H9 (cell line): ENCODE results near the gene ATP8A1. TPM values are rescaled to one million over a fixed set of nuclear protein-coding genes. Genes with fewer than 3 reads are reported as not detected.

Experiments used
- DNase-seq: peaks from one replicate; pipeline ENCODE4 v3.0.0-alpha.2; 2017
- H2AFZ ChIP-seq: one replicate; pipeline ENCODE4 v1.6.1; 2013; ENCODE audit warnings: mild to moderate bottlenecking, low read length, control low read depth, moderate library complexity
- H2AK5ac ChIP-seq: 2 replicates; pipeline ENCODE4 v1.6.1; 2013; ENCODE audit warnings: low read length, control low read depth, mixed read lengths; ENCODE audit not compliant: insufficient read length
- H2BK120ac ChIP-seq: one replicate; pipeline ENCODE4 v1.6.1; 2013; ENCODE audit warnings: low read depth, mild to moderate bottlenecking, low read length, control low read depth, inconsistent platforms; ENCODE audit not compliant: poor library complexity, severe bottlenecking
- H2BK12ac ChIP-seq: 2 replicates; pipeline ENCODE4 v1.6.1; 2013; ENCODE audit warnings: low read length, control low read depth, mixed read lengths, low read depth; ENCODE audit not compliant: insufficient read length
- H2BK15ac ChIP-seq: 2 replicates; pipeline ENCODE4 v1.6.1; 2013; ENCODE audit warnings: low read depth, low read length, control low read depth
- H2BK20ac ChIP-seq: one replicate; pipeline ENCODE4 v1.6.1; 2013; ENCODE audit warnings: low read depth, mild to moderate bottlenecking, low read length, control low read depth, inconsistent platforms; ENCODE audit not compliant: poor library complexity, severe bottlenecking
- H2BK5ac ChIP-seq: 2 replicates; pipeline ENCODE4 v1.6.1; 2013; ENCODE audit warnings: low read length, control low read depth, mixed read lengths; ENCODE audit not compliant: insufficient read length
- H3K14ac ChIP-seq: 2 replicates; pipeline ENCODE4 v1.6.1; 2013; ENCODE audit warnings: low read length, control low read depth; ENCODE audit not compliant: insufficient read depth
- H3K18ac ChIP-seq: 2 replicates; pipeline ENCODE4 v1.6.1; 2013; ENCODE audit warnings: low read depth, mild to moderate bottlenecking, mixed read lengths, low read length, control low read depth; ENCODE audit not compliant: insufficient read length
- H3K23ac ChIP-seq: 2 replicates; pipeline ENCODE4 v1.6.1; 2013; ENCODE audit warnings: low read length, control low read depth, mixed read lengths, low read depth; ENCODE audit not compliant: insufficient read length
- H3K23me2 ChIP-seq: 2 replicates; pipeline ENCODE4 v1.6.1; 2013; ENCODE audit warnings: low read depth, mild to moderate bottlenecking, mixed read lengths, low read length, control low read depth; ENCODE audit not compliant: insufficient read length, poor library complexity, severe bottlenecking
- H3K27ac ChIP-seq: 2 replicates; pipeline ENCODE4 v1.5.1; 2013; ENCODE audit warnings: low read length, control low read depth, mixed read lengths, low read depth; ENCODE audit not compliant: insufficient read length
- H3K27me3 ChIP-seq: 2 replicates; pipeline ENCODE4 v1.6.1; 2013; ENCODE audit warnings: low read length, control low read depth, inconsistent platforms; ENCODE audit not compliant: insufficient read depth
- H3K4ac ChIP-seq: 2 replicates; pipeline ENCODE4 v1.6.1; 2013; ENCODE audit warnings: low read depth, mild to moderate bottlenecking, control low read depth, inconsistent platforms, low read length, moderate library complexity
- H3K4me1 ChIP-seq: 2 replicates; pipeline ENCODE4 v1.6.1; 2013; ENCODE audit warnings: low read length, control low read depth, inconsistent platforms; ENCODE audit not compliant: insufficient read depth
- H3K4me2 ChIP-seq: 2 replicates; pipeline ENCODE4 v1.6.1; 2013; ENCODE audit warnings: low read length, control low read depth, mixed read lengths; ENCODE audit not compliant: insufficient read length, insufficient read depth
- H3K56ac ChIP-seq: 2 replicates; pipeline ENCODE4 v1.6.1; 2013; ENCODE audit warnings: low read depth, mild to moderate bottlenecking, mixed read lengths, low read length, control low read depth; ENCODE audit not compliant: insufficient read length
- H3K79me1 ChIP-seq: 2 replicates; pipeline ENCODE4 v1.6.1; 2013; ENCODE audit warnings: low read depth, mild to moderate bottlenecking, moderate library complexity, low read length, control low read depth, inconsistent platforms; ENCODE audit not compliant: insufficient read depth, poor library complexity, severe bottlenecking
- H3K79me2 ChIP-seq: 2 replicates; pipeline ENCODE4 v1.6.1; 2013; ENCODE audit warnings: low read length, control low read depth, inconsistent platforms; ENCODE audit not compliant: insufficient read depth
- H3K9ac ChIP-seq: 2 replicates; pipeline ENCODE4 v1.6.1; 2013; ENCODE audit warnings: low read length, control low read depth, mixed read lengths; ENCODE audit not compliant: insufficient read length; ENCODE audit errors: extremely low read depth
- H3K9me3 ChIP-seq: one replicate; pipeline ENCODE4 v1.6.1; 2013; ENCODE audit warnings: low read depth, low read length, inconsistent platforms; ENCODE audit not compliant: control insufficient read depth
- H3T11ph ChIP-seq: one replicate; pipeline ENCODE4 v1.6.1; 2013; ENCODE audit warnings: mild to moderate bottlenecking, low read length, control low read depth, inconsistent platforms
- H4K20me1 ChIP-seq: one replicate; pipeline ENCODE4 v1.6.1; 2013; ENCODE audit not compliant: control insufficient read depth, insufficient read length, insufficient read depth
- H4K5ac ChIP-seq: 2 replicates; pipeline ENCODE4 v1.6.1; 2013; ENCODE audit warnings: low read depth, mild to moderate bottlenecking, mixed read lengths, low read length, control low read depth; ENCODE audit not compliant: insufficient read length
- H4K8ac ChIP-seq: replicated peaks from 2 replicates; pipeline ENCODE4 v1.6.1; 2013; ENCODE audit warnings: low read length, control low read depth, mixed read lengths, low read depth; ENCODE audit not compliant: insufficient read length
- H4K91ac ChIP-seq: 2 replicates; pipeline ENCODE4 v1.6.1; 2013; ENCODE audit warnings: low read depth, mild to moderate bottlenecking, moderate library complexity, mixed read lengths, low read length, control low read depth; ENCODE audit not compliant: insufficient read length
- H3K27ac Mint-ChIP-seq, 3 experiments: 2 replicates in 2 of 3; 3 replicates in 1 of 3; pipeline ENCODE4 v1.8.0; 2020 to 2021; ENCODE audit warnings: mixed read lengths in 3 of 3, mild to moderate bottlenecking in 1 of 3, moderate library complexity in 1 of 3
- H3K27me3 Mint-ChIP-seq: 2 replicates; pipeline ENCODE4 v1.8.0; 2021; ENCODE audit warnings: low read depth, mild to moderate bottlenecking, moderate library complexity, mixed read lengths
- H3K36me3 Mint-ChIP-seq, 3 experiments: 2 replicates in 2 of 3; 3 replicates in 1 of 3; pipeline ENCODE4 v1.8.0; 2020 to 2021; ENCODE audit warnings: low read depth in 3 of 3, mixed read lengths in 3 of 3; ENCODE audit not compliant: insufficient read depth in 1 of 3
- H3K4me1 Mint-ChIP-seq, 2 experiments: 2 replicates each; pipeline ENCODE4 v1.8.0; 2020; ENCODE audit warnings: mixed read lengths in 2 of 2
- H3K4me3 Mint-ChIP-seq, 2 experiments: 2 replicates in 1 of 2; 3 replicates in 1 of 2; pipeline ENCODE4 v1.8.0; 2020 to 2021; ENCODE audit warnings: mild to moderate bottlenecking in 2 of 2, mixed read lengths in 2 of 2, moderate library complexity in 1 of 2
- H3K9me3 Mint-ChIP-seq, 2 experiments: 2 replicates in 1 of 2; 3 replicates in 1 of 2; pipeline ENCODE4 v1.8.0; 2020; ENCODE audit warnings: mild to moderate bottlenecking in 2 of 2, mixed read lengths in 2 of 2, moderate library complexity in 1 of 2
- CTCF ChIP-seq: fragments of 200-600 bp; sonication (generic); conservative IDR thresholded peaks from 3 replicates; pipeline ENCODE4 v1.8.0; 2021; ENCODE audit warnings: antibody characterized with exemption, mild to moderate bottlenecking
- WGBS: extraction: QIAGEN DNeasy Blood & Tissue Kit; methylation state at CpG from one replicate; pipeline ENCODE4 v1.1.7; 2013; ENCODE audit warnings: missing lambda C conversion rate, low lambda C conversion rate, mixed read lengths; ENCODE audit not compliant: insufficient read length; ENCODE audit errors: extremely low coverage; 5-methylcytosine and 5-hydroxymethylcytosine counted together
- total RNA-seq: library from RNA; stranded (reverse); gene quantifications from 2 replicates; pipeline ENCODE4 v1.2.1, GENCODE V29; 2021

ATP8A1 gene
- total RNA-seq, 1 experiment from 2014 or later = 5.1 TPM

DNA sequence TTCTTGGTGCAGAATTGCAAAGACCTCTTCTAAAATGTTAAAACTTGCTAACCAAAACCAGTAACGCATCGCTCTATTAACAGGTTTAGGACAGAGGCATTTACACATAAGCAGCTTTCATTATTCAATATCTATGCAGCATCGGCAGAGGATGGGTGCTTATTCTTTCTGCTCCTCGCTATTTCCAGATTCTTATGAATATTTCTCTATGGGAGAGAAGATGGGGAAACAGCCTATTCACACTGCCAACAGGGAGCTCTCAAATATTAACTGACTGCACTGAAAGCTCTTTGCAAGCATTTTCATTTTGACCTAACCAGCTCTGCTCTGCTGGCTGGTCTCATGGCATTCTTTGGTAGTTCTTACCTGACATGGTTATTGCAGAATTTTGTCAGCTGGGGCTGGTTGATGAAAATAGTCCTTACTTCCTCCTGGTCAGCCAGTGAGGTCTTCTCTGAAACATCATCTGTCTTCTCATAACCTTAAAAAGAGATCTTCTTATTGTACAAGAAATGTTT lies 30.2 kb downstream of the ATP8A1 start:
- Mint-ChIP-seq H3K9me3 (peaks cover 0 to 2% of the 10 kb centered on the region in 2 experiments; a peak in 1 of 5 replicates), H3K27ac (no peak overlapping the region), H3K36me3 (peaks cover 4 to 9% (median 7%) of the 10 kb centered on the region in 3 experiments; a peak in 4 of 7 replicates), H3K4me1 (peaks cover 0 to 5% of the 10 kb centered on the region in 2 experiments; a peak in 1 of 4 replicates), H3K27me3 (no peaks in the 10 kb centered on the region; the same call in 1 of the 2 replicates), H3K4me3 (no peak overlapping the region)
- Histone ChIP-seq H3T11ph (no peak overlapping the region), H3K56ac (no peak overlapping the region), H3K79me1 (no peaks in the 10 kb centered on the region), H3K18ac (no peak overlapping the region), H3K4ac (no peak overlapping the region), H4K20me1 (no peaks in the 10 kb centered on the region), H3K23me2 (no peaks in the 10 kb centered on the region), H2BK12ac (no peak overlapping the region), H2BK20ac (no peak overlapping the region), H2BK5ac (no peak overlapping the region), H3K79me2 (no peaks in the 10 kb centered on the region), H2AFZ (no peak overlapping the region), H3K27me3 (no peaks in the 10 kb centered on the region), H2BK15ac (no peak overlapping the region), H2BK120ac (no peak overlapping the region), H3K4me1 (no peaks in the 10 kb centered on the region), H3K9me3 (no peaks in the 10 kb centered on the region), H3K14ac (no peak overlapping the region), H4K5ac (no peak overlapping the region), H4K8ac (no peak overlapping the region), H3K9ac (no peak overlapping the region), H3K4me2 (no peak overlapping the region), H4K91ac (no peak overlapping the region), H2AK5ac (no peak overlapping the region), H3K23ac (no peak overlapping the region), H3K27ac (no peak overlapping the region)
- no peak for DNase-seq
- no CpG with 5 or more reads among the region's 4 CpGs for WGBS
- no peak for TF ChIP-seq CTCF
